Lower leg skin (tissue), 4 donors: ENCODE data around the gene ARMH2. TPM values are rescaled to one million over a fixed set of nuclear protein-coding genes. Genes with fewer than 3 reads are reported as not detected.

Source experiments
- DNase-seq, 2 donors: peaks; one replicate each; pipeline ENCODE4 v3.0.0-alpha.2; 2019; ENCODE audit warnings: low spot score in 2 of 2
- H3K4me3 ChIP-seq: fragments of 200-600 bp; sonication (generic); 2 replicates; pipeline ENCODE4 v1.5.1; 2017; ENCODE audit warnings: mild to moderate bottlenecking, low read depth; ENCODE audit not compliant: poor library complexity, severe bottlenecking
- CTCF ChIP-seq, 3 donors: fragments of 450-650 bp; IDR thresholded peaks; one replicate each; pipeline ENCODE4 v1.5.1; 2016; ENCODE audit warnings: antibody characterized with exemption in 3 of 3, mild to moderate bottlenecking in 3 of 3, moderate library complexity in 2 of 3
- POLR2A ChIP-seq, 2 donors: fragments of 450-650 bp; IDR thresholded peaks; one replicate each; pipeline ENCODE4 v1.6.1; 2016 to 2017; ENCODE audit warnings: antibody characterized with exemption in 2 of 2, mild to moderate bottlenecking in 1 of 2, moderate library complexity in 1 of 2
- WGBS, 2 donors: methylation state at CpG; one replicate each; pipeline ENCODE4 v1.1.5; 2018; 5-methylcytosine and 5-hydroxymethylcytosine counted together
- intact Hi-C: fragments of 100-400 bp; cut with DNase I; formaldehyde crosslinking; loops from one replicate; pipeline ENCODE4 v1.15.0; 2023; ENCODE audit warnings: low total_unique reads
- total RNA-seq, 4 donors: library from RNA; depleted of rRNA; stranded (reverse); fragments of >200 nt; gene quantifications; one replicate each; pipeline ENCODE4 v1.1.0, GENCODE V29; 2016

The ARMH2 gene
- total RNA-seq, 4 donors from 2014 or later = not detected

- intact Hi-C loops = no loop called here
- TF ChIP-seq POLR2A (IDR thresholded peaks at IDR 0.05) (no peak), CTCF (IDR thresholded peaks at IDR 0.05) (no peak)
- DNase-seq = no peak
- no peak overlapping the region for H3K4me3 ChIP-seq
- 81 to 84% methylated on average over 2 of the region's 2 CpGs for WGBS, 2 donors
Measured at GRCh38 chr6:24840187-24840586, 41.5 kb upstream of the ARMH2 start.

- 89% methylated on average over 5 of the region's 5 CpGs for WGBS, 2 donors
- DNase-seq = no peak
- no peak overlapping the region for H3K4me3 ChIP-seq
- TF ChIP-seq POLR2A (IDR thresholded peaks at IDR 0.05) (no peak), CTCF (IDR thresholded peaks at IDR 0.05) (no peak)
- intact Hi-C loops = no loop called here
Measured at GRCh38 chr6:24838994-24839393, 40.3 kb upstream of the ARMH2 start.

- TF ChIP-seq CTCF (IDR thresholded peaks at IDR 0.05) (no peak), POLR2A (IDR thresholded peaks at IDR 0.05) (no peak)
- intact Hi-C loops = no loop called here
- peak in 1 of 2 donors; percentile 49 for DNase-seq
- 72 to 86% methylated on average over 3 of the region's 3 CpGs for WGBS, 2 donors
- no peak overlapping the region for H3K4me3 ChIP-seq
Measured at GRCh38 chr6:24838081-24838480, 39.4 kb upstream of the ARMH2 start.

GRCh38 chr6:24836109-24836508 lies 37.4 kb upstream of the ARMH2 start:
- intact Hi-C loops = no loop called here
- no peak overlapping the region for H3K4me3 ChIP-seq
- no peak for TF ChIP-seq CTCF (IDR thresholded peaks at IDR 0.05)
- TF ChIP-seq POLR2A (IDR thresholded peaks at IDR 0.05) = no peak

GRCh38 chr6:24833711-24834386 lies 35.1 kb upstream of the ARMH2 start:
- DNase-seq = no peak
- 89 to 94% methylated on average over 4 of the region's 4 CpGs for WGBS, 2 donors
- intact Hi-C loops = no loop called here
- no peak overlapping the region for H3K4me3 ChIP-seq
- TF ChIP-seq CTCF (IDR thresholded peaks at IDR 0.05) = no peak
- no peak for TF ChIP-seq POLR2A (IDR thresholded peaks at IDR 0.05)

More at GRCh38 chr6:24836109-24836508, 37.4 kb upstream of the ARMH2 start:
- WGBS, 2 donors = 17 to 19% methylated on average over 2 of the region's 2 CpGs
- no peak for DNase-seq

- WGBS, 2 donors = 94 to 100% methylated on average over 1 of the region's 1 CpG
- no peak for DNase-seq
- intact Hi-C loops = no loop called here
- H3K4me3 ChIP-seq = no peak overlapping the region
- TF ChIP-seq POLR2A (IDR thresholded peaks at IDR 0.05) = no peak
- TF ChIP-seq CTCF (IDR thresholded peaks at IDR 0.05) = no peak
Measured at GRCh38 chr6:24832794-24833193, 34.1 kb upstream of the ARMH2 start.
